WTC11 (cell line): Measurements from ENCODE around the gene DDX46. TPM values are rescaled to one million over a fixed set of nuclear protein-coding genes. Genes with fewer than 3 reads are reported as not detected.

ENCODE experiments used
- ATAC-seq: fragments of 200-7000 bp; cut with Tn5 transposase; 2 replicates; pipeline ENCODE4 v1.10.0; 2021; ENCODE audit warnings: mild to moderate bottlenecking, moderate library complexity
- CTCF ChIA-PET: fragments of 300-600 bp; sonication (Branson Sonifier 250); formaldehyde crosslinking; loops from one replicate; lab custom pipeline; 2021; ENCODE audit warnings: antibody characterized with exemption; lab: Charles Lee
- POLR2A ChIA-PET: fragments of 350-600 bp; sonication (Branson Sonifier 250); formaldehyde crosslinking; loops from one replicate; lab custom pipeline; 2021; ENCODE audit warnings: antibody characterized with exemption; lab: Charles Lee
- DNase-seq: peaks from one replicate; pipeline ENCODE4 v3.0.0; 2021; ENCODE audit warnings: low spot score
- H3K27ac Mint-ChIP-seq: 2 replicates; pipeline ENCODE4 v1.8.0; 2021; ENCODE audit warnings: mixed read lengths
- H3K27me3 Mint-ChIP-seq: 2 replicates; pipeline ENCODE4 v1.8.0; 2021; ENCODE audit warnings: low read depth, mild to moderate bottlenecking, moderate library complexity, mixed read lengths
- H3K36me3 Mint-ChIP-seq: 2 replicates; pipeline ENCODE4 v1.8.0; 2021; ENCODE audit warnings: mixed read lengths
- H3K4me1 Mint-ChIP-seq: 2 replicates; pipeline ENCODE4 v1.8.0; 2022; ENCODE audit warnings: mixed read lengths
- H3K4me3 Mint-ChIP-seq: 2 replicates; pipeline ENCODE4 v1.8.0; 2021; ENCODE audit warnings: mild to moderate bottlenecking, moderate library complexity, mixed read lengths
- H3K9me3 Mint-ChIP-seq: 2 replicates; pipeline ENCODE4 v1.8.0; 2021; ENCODE audit warnings: mixed read lengths
- CDX4 ChIP-seq: fragments of 250-450 bp; sonication (Bioruptor Pico); IDR thresholded peaks from 2 replicates; pipeline ENCODE4 v1.9.0; 2021; ENCODE audit warnings: moderate library complexity, mild to moderate bottlenecking, inconsistent platforms, borderline replicate concordance
- E2F1 ChIP-seq: sonication (generic); formaldehyde crosslinking; IDR thresholded peaks from 2 replicates; pipeline ENCODE4 v1.8.0; 2022; ENCODE audit warnings: mild to moderate bottlenecking, missing genetic modification reagents
- E2F5 ChIP-seq: sonication (generic); formaldehyde crosslinking; IDR thresholded peaks from 2 replicates; pipeline ENCODE4 v1.8.1; 2022; ENCODE audit warnings: mild to moderate bottlenecking, moderate library complexity, missing genetic modification reagents
- FOXJ3 ChIP-seq: sonication (generic); formaldehyde crosslinking; IDR thresholded peaks from 2 replicates; pipeline ENCODE4 v1.9.0; 2021; ENCODE audit warnings: missing genetic modification reagents, mild to moderate bottlenecking, borderline replicate concordance
- FOXP1 ChIP-seq: sonication (generic); formaldehyde crosslinking; IDR thresholded peaks from 2 replicates; pipeline ENCODE4 v1.8.0; 2022; ENCODE audit warnings: missing genetic modification reagents, mild to moderate bottlenecking, moderate library complexity, borderline replicate concordance
- FOXP4 ChIP-seq: sonication (generic); formaldehyde crosslinking; IDR thresholded peaks from 2 replicates; pipeline ENCODE4 v1.8.0; 2022; ENCODE audit warnings: mild to moderate bottlenecking, missing genetic modification reagents
- JUN ChIP-seq: sonication (generic); formaldehyde crosslinking; IDR thresholded peaks from 2 replicates; pipeline ENCODE4 v1.8.0; 2023; ENCODE audit warnings: mild to moderate bottlenecking, missing genetic modification reagents
- MYBL2 ChIP-seq: sonication (generic); formaldehyde crosslinking; IDR thresholded peaks from 2 replicates; pipeline ENCODE4 v1.8.1; 2023; ENCODE audit warnings: mild to moderate bottlenecking, moderate library complexity, missing genetic modification reagents
- NR2C2 ChIP-seq: sonication (generic); formaldehyde crosslinking; IDR thresholded peaks from 2 replicates; pipeline ENCODE4 v1.8.0; 2022; ENCODE audit warnings: mild to moderate bottlenecking, missing genetic modification reagents
- OVOL2 ChIP-seq: fragments of 250-450 bp; sonication (Bioruptor Pico); IDR thresholded peaks from 2 replicates; pipeline ENCODE4 v1.9.0; 2021; ENCODE audit warnings: mild to moderate bottlenecking, borderline replicate concordance
- SOX15 ChIP-seq: fragments of 250-450 bp; sonication (Bioruptor Pico); IDR thresholded peaks from 2 replicates; pipeline ENCODE4 v1.9.0; 2021; ENCODE audit warnings: mild to moderate bottlenecking
- TEAD1 ChIP-seq: sonication (generic); formaldehyde crosslinking; IDR thresholded peaks from 2 replicates; pipeline ENCODE4 v1.8.0; 2022; ENCODE audit warnings: mild to moderate bottlenecking, missing genetic modification reagents
- ZNF121 ChIP-seq: sonication (generic); formaldehyde crosslinking; IDR thresholded peaks from 2 replicates; pipeline ENCODE4 v1.8.0; 2023; ENCODE audit warnings: missing genetic modification reagents
- ZNF138 ChIP-seq: sonication (generic); formaldehyde crosslinking; conservative IDR thresholded peaks from 2 replicates; pipeline ENCODE4 v1.8.1; 2022; ENCODE audit warnings: mild to moderate bottlenecking, moderate library complexity, missing genetic modification reagents
- ZNF263 ChIP-seq: sonication (generic); formaldehyde crosslinking; IDR thresholded peaks from 2 replicates; pipeline ENCODE4 v1.8.1; 2022; ENCODE audit warnings: low read depth, mild to moderate bottlenecking, moderate library complexity, missing genetic modification reagents
- ZNF425 ChIP-seq: fragments of 250-450 bp; sonication (Bioruptor Pico); conservative IDR thresholded peaks from 2 replicates; pipeline ENCODE4 v1.9.0; 2021; ENCODE audit warnings: mild to moderate bottlenecking
- ZNF512 ChIP-seq: sonication (generic); formaldehyde crosslinking; IDR thresholded peaks from 2 replicates; pipeline ENCODE4 v1.8.1; 2022; ENCODE audit warnings: missing genetic modification reagents, borderline replicate concordance
- total RNA-seq: library from RNA; stranded (reverse); gene quantifications from 3 replicates; pipeline ENCODE4 v1.2.3, GENCODE V29; 2021

The DDX46 gene
- total RNA-seq, 1 experiment from 2014 or later, result 123 TPM

- CTCF ChIA-PET, result no interaction called here
- Mint-ChIP-seq H3K4me3 (no peak overlapping the region), H3K27me3 (no peaks in the 10 kb centered on the region), H3K9me3 (no peaks in the 10 kb centered on the region), H3K27ac (no peak overlapping the region), H3K36me3 (peaks cover 30% of the 10 kb centered on the region), H3K4me1 (peaks cover 5% of the 10 kb centered on the region; the same call in 1 of the 2 replicates)
- ATAC-seq (no peak), DNase-seq (no peak)
- TF ChIP-seq ZNF138 (CRISPR knock-in tag) (no peak), ZNF425 (CRISPR knock-in tag) (no peak), TEAD1 (no peak), E2F5 (CRISPR knock-in tag) (no peak)
- POLR2A ChIA-PET, result no interaction called here
Measured at GRCh38 chr5:134840811-134841210, 82.2 kb downstream of the DDX46 start.

GRCh38 chr5:134844252-134844651 is 85.7 kb downstream of the DDX46 start:
- H3K4me3 Mint-ChIP-seq, result no peak overlapping the region
- peaks cover 18% of the 10 kb centered on the region for H3K36me3 Mint-ChIP-seq
- peaks cover 14% of the 10 kb centered on the region for H3K4me1 Mint-ChIP-seq
- H3K9me3 Mint-ChIP-seq, result no peaks in the 10 kb centered on the region
- CTCF ChIA-PET, result no interaction called here
- TF ChIP-seq TEAD1, result no peak
- TF ChIP-seq ZNF121 (CRISPR knock-in tag), result peak; percentile 76
- no peaks in the 10 kb centered on the region for H3K27me3 Mint-ChIP-seq
- H3K27ac Mint-ChIP-seq, result no peak overlapping the region
- POLR2A ChIA-PET, result no interaction called here
- DNase-seq, result no peak
- no peak for ATAC-seq

GRCh38 chr5:134845335-134845851 is 86.8 kb downstream of the DDX46 start:
- H3K9me3 Mint-ChIP-seq, result no peaks in the 10 kb centered on the region
- no peak for DNase-seq
- no peaks in the 10 kb centered on the region for H3K27me3 Mint-ChIP-seq
- TF ChIP-seq E2F1 (no peak), OVOL2 (CRISPR knock-in tag) (no peak)
- POLR2A ChIA-PET, result interaction anchor here (1.0 to 1.3 kb wide), 4 partner anchors 11 to 107 kb away, joined by 3 to 4 read pairs (median 4); partner anchors contain the start of genes CAMLG, PCBD2 and TXNDC15
- CTCF ChIA-PET, result interaction anchor here (0.5 to 1.3 kb wide), 2 partner anchors 59 to 84 kb away, joined by 6 to 13 read pairs; partner anchors contain the start of gene PCBD2
- ATAC-seq, result no peak
- peak overlapping the region; percentile 65 for H3K27ac Mint-ChIP-seq
- peaks cover 13% of the 10 kb centered on the region for H3K36me3 Mint-ChIP-seq
- H3K4me3 Mint-ChIP-seq, result peak overlapping the region; percentile 87
- peaks cover 14% of the 10 kb centered on the region for H3K4me1 Mint-ChIP-seq

- Mint-ChIP-seq H3K4me1 (peaks cover 14% of the 10 kb centered on the region), H3K4me3 (peak within 1 kb of the TSS; percentile 87), H3K9me3 (no peaks in the 10 kb centered on the region), H3K36me3 (peaks cover 9% of the 10 kb centered on the region), H3K27ac (peak within 1 kb of the TSS; percentile 65), H3K27me3 (no peaks in the 10 kb centered on the region)
- CTCF ChIA-PET, result interaction anchor here (0.5 to 1.3 kb wide), 2 partner anchors 59 to 84 kb away, joined by 6 to 13 read pairs; partner anchors contain the start of gene PCBD2
- POLR2A ChIA-PET, result interaction anchor here (1.0 to 1.3 kb wide), 4 partner anchors 10 to 108 kb away, joined by 3 to 4 read pairs (median 4); partner anchors contain the start of genes CAMLG, PCBD2 and TXNDC15
- ATAC-seq (peak; percentile 85), DNase-seq (peak; percentile 76)
- no peak for TF ChIP-seq ZNF263 (CRISPR knock-in tag)
- peak; percentile 71; the same call in 1 of the 2 replicates for TF ChIP-seq JUN
- TF ChIP-seq ZNF121 (CRISPR knock-in tag), result peak; percentile 44; the same call in 1 of the 2 replicates
- 0 out of 2 replicates have a peak, but pooled peaks have one; percentile 56 for TF ChIP-seq SOX15
- peak; percentile 94 for TF ChIP-seq MYBL2
- 0 out of 2 replicates have a peak, but pooled peaks have one; percentile 71 for TF ChIP-seq ZNF512 (CRISPR knock-in tag)
- TF ChIP-seq NR2C2 (CRISPR knock-in tag), result no peak; the same call in 1 of the 2 replicates
- TF ChIP-seq FOXP1 (CRISPR knock-in tag), result peak; percentile 98
- TF ChIP-seq FOXJ3 (CRISPR knock-in tag), result no peak
- peak; percentile 85 for TF ChIP-seq FOXP4 (CRISPR knock-in tag)
- TF ChIP-seq CDX4 (CRISPR knock-in tag), result peak; percentile 76; the same call in 1 of the 2 replicates
- TF ChIP-seq OVOL2 (CRISPR knock-in tag), result 0 out of 2 replicates have a peak, but pooled peaks have one; percentile 67
Measured at GRCh38 chr5:134845852-134846640, 87.5 kb downstream of the DDX46 start, which contains the start of gene C5orf24. Gene C5orf24, plus strand, starts transcription at chr5:134845968. Its CDS starts 8,933 bp downstream, at chr5:134854901.
